Breast epithelium (tissue), 3 donors: ENCODE results near the gene LBX2.

Experiments
- POLR2A ChIP-seq: fragments of 450-650 bp; IDR thresholded peaks from one replicate; pipeline ENCODE4 v1.6.1; 2016; ENCODE audit warnings: antibody characterized with exemption, mild to moderate bottlenecking, moderate library complexity
- TF ChIP-seq, protein P1 (sequence below), 3 donors: fragments of 450-650 bp; IDR thresholded peaks; one replicate each; pipeline ENCODE4 v1.5.1; 2016 to 2017; ENCODE audit warnings: antibody characterized with exemption in 3 of 3, mild to moderate bottlenecking in 3 of 3, moderate library complexity in 3 of 3

DNA sequence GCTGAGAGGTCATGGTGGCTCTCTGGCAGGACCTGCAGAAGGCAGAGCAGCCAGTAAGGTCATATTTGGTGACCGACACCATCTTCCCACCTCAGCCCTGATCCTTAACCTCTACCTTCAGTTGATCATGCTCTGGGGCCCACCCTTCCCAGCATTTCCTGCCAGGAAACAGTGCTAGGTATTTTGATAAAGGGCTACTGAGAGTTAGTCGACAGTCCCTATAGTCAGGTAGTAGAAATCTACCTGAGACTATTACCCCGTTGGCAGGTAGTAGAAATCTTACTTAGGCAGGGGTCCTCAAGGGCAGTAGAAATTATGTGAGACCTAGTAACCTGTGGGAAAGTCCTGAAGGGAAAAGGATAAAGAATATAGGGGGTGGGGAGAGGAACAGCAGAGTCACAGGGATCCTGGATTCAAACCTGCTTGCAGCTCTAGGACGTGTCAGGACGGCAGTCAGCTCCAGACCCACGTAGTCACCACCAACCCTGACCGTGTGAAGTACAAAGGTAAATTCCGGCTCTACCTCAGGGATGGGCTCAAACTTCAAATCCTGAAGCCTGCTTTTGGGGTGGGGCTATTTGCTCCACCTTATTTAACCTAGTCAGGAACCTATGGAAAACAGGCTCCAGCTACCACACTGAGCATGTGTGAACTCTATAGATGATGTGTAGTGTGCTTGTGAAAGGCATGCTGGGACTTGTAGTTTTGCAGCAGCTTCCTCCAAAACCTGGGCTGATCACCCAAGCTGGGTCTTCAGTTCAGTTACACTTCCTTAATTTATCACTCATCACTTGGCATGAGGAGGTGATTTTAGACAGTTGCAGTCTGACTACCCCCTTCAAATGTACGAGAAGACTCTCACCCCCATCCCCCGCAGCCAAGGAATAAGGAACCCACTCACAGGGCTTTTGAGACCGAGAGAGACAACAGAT lies 26.6 kb upstream of the LBX2 start, which contains the start of gene DQX1:
- no peak for TF ChIP-seq POLR2A
- TF ChIP-seq, protein P1, sequence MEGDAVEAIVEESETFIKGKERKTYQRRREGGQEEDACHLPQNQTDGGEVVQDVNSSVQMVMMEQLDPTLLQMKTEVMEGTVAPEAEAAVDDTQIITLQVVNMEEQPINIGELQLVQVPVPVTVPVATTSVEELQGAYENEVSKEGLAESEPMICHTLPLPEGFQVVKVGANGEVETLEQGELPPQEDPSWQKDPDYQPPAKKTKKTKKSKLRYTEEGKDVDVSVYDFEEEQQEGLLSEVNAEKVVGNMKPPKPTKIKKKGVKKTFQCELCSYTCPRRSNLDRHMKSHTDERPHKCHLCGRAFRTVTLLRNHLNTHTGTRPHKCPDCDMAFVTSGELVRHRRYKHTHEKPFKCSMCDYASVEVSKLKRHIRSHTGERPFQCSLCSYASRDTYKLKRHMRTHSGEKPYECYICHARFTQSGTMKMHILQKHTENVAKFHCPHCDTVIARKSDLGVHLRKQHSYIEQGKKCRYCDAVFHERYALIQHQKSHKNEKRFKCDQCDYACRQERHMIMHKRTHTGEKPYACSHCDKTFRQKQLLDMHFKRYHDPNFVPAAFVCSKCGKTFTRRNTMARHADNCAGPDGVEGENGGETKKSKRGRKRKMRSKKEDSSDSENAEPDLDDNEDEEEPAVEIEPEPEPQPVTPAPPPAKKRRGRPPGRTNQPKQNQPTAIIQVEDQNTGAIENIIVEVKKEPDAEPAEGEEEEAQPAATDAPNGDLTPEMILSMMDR (IDR thresholded peaks at IDR 0.05), result no peak
